HG03469 (cell line): ENCODE results near the gene JPH3.

Experiments used
- ATAC-seq: cut with Tn5 transposase; IDR thresholded peaks from one replicate; pipeline ENCODE4 v1.9.1; 2021; ENCODE audit warnings: mild to moderate bottlenecking, moderate library complexity, moderate number of reproducible peaks; ENCODE audit not compliant: unreplicated experiment

Gene JPH3

DNA sequence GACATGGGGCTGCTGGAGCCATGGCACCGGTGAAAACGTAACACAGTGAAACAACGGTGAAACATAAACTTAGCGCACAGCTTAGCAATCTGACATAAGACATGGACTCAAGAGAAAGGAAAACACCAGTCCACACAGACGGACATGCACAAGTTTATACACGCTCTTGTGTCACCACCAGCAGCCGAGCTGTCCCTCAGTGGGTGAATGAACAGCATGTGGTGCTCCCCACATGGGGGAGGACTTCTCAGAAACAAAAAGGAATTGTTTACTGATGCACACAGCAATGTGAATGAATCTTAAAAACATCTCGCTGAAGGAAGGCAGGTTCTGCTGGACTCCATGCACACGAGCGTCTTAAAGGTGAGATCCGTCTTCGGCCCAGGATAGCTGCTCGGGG lies 129.3 kb downstream of the JPH3 start:
- ATAC-seq, result no peak

DNA sequence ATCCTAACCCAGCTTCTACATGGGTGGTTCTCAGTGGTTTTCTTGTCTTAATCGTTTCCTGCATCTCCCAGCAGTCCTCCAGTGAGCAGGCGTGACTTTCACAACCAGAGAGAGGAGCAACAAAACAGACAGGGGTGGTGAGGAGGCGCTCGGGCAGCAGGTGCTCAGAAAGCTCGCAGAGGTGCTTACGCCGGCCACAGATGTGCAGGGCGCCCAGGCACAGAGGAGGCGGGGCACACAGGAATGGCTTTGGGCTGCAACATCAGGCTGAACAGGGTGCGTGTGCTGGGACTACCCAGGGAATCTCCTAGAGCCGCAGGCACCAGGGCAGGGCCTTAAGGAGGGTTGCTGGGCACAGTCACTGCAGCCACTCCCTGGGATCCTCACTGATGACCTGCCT lies 130.9 kb downstream of the JPH3 start:
- no peak for ATAC-seq

GRCh38 chr16:87734644-87735043 lies 132.3 kb downstream of the JPH3 start:
- no peak for ATAC-seq

DNA sequence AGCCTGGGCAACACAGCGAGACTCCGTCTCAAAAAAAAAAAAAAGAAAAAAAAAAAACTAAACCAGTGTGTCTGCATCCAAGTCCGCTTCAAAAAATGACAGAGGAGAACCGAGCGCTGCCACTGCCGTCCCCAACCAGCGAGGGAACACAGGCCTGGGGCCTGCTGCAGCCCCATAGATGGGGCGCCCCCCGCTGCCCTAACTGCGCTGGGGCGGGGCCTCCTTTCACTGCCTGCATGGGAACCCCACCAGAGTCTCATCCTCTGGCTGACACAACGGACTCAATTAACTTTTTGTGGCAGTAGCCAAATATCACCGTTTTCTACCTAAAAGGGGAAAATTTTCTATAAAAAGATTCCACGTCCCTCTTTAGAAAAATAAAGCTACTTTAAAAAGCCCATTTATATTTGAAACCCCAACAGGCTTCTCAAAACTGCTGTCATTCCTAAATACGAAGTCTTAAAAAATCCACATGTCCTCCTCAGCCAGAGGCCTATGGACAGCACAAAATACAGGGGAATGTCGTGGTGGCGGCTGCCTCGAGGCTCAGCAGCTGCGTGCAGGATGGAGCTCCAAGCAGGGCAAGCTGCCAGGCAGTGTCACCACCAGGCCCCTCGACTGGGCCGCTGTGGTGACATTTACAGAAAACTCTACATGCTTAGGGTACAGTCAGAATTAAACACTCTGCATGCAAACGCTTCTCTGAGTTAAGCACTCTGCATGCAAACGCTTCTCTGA lies 133.1 kb downstream of the JPH3 start:
- ATAC-seq, result no peak

DNA sequence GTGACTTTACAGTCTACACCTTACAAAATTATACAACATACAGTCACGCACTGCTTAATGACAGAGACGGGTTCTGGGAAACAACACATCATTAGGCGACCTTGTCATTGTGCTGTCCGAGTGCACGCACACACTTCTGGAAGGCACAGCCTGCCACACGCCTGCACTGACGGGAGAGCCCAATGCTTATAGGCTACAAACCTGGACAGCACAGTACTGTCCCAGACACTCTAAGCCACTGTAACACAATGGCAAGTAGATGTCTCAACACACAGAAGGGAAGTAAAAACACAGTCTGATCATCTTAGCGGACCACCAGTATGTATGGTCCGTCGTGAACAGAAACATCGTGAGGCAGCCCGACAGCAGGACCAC lies 133.7 kb downstream of the JPH3 start:
- no peak for ATAC-seq

DNA sequence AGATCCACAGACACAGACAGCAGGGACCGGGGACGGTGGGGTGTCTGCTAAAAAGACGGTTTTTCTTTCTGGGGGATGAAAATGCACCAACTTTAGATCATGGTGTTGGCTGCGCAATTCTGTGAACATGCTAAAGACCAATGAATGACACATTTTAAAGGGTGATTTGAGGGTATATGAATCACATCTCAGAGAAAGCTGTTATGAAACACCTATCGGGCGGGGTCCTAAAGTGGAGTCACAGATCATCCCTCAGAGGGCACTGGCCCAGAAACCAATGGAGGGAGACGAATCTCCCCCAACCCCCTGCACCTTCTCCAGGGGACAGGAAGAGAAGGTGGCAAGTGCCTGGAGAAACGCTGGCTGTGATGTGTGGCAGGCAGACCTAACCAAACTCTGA lies 137.5 kb downstream of the JPH3 start:
- ATAC-seq, result no peak

- no peak for ATAC-seq
Measured at GRCh38 chr16:87740441-87740840, 138.1 kb downstream of the JPH3 start.

DNA sequence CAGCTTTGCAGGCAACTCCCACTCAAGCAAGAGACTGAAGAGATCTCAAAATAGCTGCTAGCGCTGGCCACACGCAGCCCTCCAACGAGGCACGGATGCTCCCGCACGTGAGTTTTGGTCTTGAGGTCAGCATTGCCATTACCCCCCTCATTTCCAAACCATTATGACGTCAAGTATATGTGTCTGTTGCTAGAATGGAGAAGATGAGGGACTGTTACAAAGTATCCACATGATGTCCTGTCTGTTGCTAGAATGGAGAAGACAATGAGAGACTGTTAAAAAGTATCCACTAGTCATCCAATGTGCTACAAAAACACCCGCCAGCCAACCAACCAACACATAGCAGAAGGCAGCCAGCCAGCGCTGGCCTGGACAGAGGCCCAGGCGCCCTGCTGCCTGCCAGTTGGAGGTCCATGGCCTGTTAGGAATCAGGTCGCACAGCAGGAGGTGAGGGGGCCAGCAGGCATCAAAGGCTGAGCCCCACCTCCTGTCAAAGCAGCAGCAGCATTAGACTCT lies 138.7 kb downstream of the JPH3 start:
- no peak for ATAC-seq

GRCh38 chr16:87741700-87742415 lies 139.6 kb downstream of the JPH3 start:
- ATAC-seq, result no peak

DNA sequence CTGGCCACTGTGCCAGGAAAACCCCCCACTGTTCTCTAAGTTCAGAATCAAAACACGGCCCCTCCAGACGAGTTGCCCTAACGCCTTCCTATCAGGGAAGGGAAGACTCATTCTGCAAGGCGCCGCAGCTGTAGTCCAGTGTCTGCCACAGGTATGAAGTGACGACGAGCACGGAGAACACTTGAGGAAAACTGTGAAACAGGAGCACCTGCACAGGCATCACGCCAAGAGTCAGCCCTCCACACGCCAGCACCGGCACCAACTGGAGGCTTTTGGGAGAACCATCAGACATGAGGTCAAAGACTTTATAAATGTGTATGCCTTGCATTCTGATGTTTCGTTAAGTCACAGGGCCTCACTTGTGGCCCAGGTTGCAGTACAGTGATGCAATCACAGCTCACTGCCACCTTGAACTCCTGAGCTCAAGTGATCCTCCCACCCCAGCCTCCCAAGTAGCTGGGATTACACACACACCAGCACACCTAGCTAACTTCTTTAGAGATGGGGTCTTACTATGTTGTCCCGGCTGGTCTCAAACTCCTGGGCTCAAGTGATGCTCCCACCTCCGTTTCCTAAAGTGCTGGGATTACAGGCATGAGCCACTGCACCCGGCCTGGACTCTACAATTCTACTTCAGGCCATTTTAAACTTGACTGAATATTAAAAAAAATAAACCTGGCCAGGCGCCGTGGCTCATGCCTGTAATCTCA lies 140.6 kb downstream of the JPH3 start:
- ATAC-seq, result no peak

GRCh38 chr16:87744750-87745514 lies 142.6 kb downstream of the JPH3 start:
- no peak for ATAC-seq

DNA sequence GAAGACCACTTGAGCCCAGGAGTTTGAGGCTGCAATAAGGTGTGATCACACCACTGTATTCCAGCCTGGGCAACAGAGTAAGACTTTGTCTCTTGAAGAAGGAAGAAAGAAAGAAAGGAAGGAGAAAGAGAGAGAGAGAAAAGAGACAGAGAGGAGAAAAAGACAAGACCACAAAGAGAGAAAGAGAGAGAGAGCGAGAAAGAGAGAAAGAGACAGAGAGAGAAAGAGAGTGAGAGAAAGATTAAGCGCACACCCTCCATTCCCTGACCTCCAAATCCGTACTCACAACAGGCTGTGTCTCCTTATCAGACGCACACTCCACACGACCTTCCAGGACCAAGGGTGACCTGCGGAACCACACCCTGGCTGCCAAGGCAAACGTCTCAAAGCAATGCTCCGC lies 143.9 kb downstream of the JPH3 start:
- ATAC-seq, result no peak
